ENCODE measurements around the gene SHFL.

DNA sequence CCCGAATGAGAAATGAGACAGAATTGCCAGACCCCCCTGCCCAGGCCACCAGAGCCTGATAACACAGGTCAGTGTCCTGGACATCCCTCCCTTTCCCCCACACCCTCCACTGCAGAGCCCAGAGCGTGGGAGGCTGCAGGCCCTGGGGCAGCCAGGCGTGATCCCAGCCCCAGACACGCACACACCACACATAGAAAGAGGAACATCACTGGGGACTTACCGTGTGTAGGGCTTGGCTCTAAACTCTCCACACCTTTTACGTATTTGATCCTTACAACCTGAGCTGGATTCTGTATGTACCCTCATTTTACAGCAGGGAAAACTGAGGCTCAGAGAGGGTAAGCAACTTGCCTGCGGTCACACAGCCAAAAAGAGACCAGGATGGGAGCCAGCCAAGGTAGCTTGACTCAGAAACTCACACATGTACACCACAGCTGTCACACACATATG, 16.7 kb downstream of the SHFL start:
- TF ChIP-seq, protein P1, sequence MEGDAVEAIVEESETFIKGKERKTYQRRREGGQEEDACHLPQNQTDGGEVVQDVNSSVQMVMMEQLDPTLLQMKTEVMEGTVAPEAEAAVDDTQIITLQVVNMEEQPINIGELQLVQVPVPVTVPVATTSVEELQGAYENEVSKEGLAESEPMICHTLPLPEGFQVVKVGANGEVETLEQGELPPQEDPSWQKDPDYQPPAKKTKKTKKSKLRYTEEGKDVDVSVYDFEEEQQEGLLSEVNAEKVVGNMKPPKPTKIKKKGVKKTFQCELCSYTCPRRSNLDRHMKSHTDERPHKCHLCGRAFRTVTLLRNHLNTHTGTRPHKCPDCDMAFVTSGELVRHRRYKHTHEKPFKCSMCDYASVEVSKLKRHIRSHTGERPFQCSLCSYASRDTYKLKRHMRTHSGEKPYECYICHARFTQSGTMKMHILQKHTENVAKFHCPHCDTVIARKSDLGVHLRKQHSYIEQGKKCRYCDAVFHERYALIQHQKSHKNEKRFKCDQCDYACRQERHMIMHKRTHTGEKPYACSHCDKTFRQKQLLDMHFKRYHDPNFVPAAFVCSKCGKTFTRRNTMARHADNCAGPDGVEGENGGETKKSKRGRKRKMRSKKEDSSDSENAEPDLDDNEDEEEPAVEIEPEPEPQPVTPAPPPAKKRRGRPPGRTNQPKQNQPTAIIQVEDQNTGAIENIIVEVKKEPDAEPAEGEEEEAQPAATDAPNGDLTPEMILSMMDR (IDR thresholded peaks at IDR 0.05), result no peak
- no peak for TF ChIP-seq POLR2A (IDR thresholded peaks at IDR 0.05)

All from right lobe of liver (tissue), 4 donors.